WTC11 (cell line): ENCODE data around the gene MND1.

Source experiments
- ATF1 ChIP-seq: sonication (generic); formaldehyde crosslinking; IDR thresholded peaks from 2 replicates; pipeline ENCODE4 v1.8.1; 2023; ENCODE audit warnings: mild to moderate bottlenecking, moderate library complexity, missing genetic modification reagents
- CTCF ChIP-seq: fragments of 200-600 bp; IDR thresholded peaks from 2 replicates; pipeline ENCODE4 v1.8.0; 2022; ENCODE audit warnings: antibody characterized with exemption
- ETV6 ChIP-seq: sonication (generic); formaldehyde crosslinking; IDR thresholded peaks from 2 replicates; pipeline ENCODE4 v1.8.1; 2022; ENCODE audit warnings: mild to moderate bottlenecking, missing genetic modification reagents
- JUN ChIP-seq: sonication (generic); formaldehyde crosslinking; IDR thresholded peaks from 2 replicates; pipeline ENCODE4 v1.8.0; 2023; ENCODE audit warnings: mild to moderate bottlenecking, missing genetic modification reagents
- MAX ChIP-seq: sonication (generic); formaldehyde crosslinking; IDR thresholded peaks from 2 replicates; pipeline ENCODE4 v1.8.0; 2022; ENCODE audit warnings: mild to moderate bottlenecking, missing genetic modification reagents
- PRDM15 ChIP-seq: sonication (generic); formaldehyde crosslinking; IDR thresholded peaks from 2 replicates; pipeline ENCODE4 v1.8.0; 2022; ENCODE audit warnings: missing genetic modification reagents
- USF1 ChIP-seq: sonication (generic); formaldehyde crosslinking; IDR thresholded peaks from 2 replicates; pipeline ENCODE4 v1.8.0; 2022; ENCODE audit warnings: mild to moderate bottlenecking, missing genetic modification reagents

GRCh38 chr4:153450544-153450917, 106.0 kb downstream of the MND1 start:
- TF ChIP-seq MAX (CRISPR knock-in tag) (no peak), CTCF (no peak), ETV6 (CRISPR knock-in tag) (no peak), PRDM15 (no peak), USF1 (CRISPR knock-in tag) (no peak), JUN (no peak), ATF1 (CRISPR knock-in tag) (no peak)
